Measurements from ENCODE around the gene FBXL17.

Gene FBXL17

DNA sequence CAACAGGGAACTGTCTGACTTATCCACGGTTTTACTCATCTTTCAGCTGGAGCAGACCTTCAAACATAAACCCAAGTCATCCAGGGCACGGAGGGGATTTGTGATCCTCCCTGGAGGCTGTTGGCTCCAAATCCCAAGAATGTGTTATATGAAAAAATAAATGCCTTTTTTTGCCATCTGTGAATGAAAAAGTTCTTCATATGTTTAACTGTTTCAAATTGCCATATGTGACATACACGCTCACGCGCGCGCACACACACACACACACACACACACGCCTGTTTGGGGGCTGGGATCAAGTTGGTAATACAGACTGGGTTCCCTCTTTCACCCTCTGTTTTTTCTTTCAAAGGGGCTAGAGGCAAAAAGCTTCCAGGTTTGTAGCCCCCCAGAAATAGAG is 546.8 kb downstream of the FBXL17 start:
- DNase-seq = no peak

DNA sequence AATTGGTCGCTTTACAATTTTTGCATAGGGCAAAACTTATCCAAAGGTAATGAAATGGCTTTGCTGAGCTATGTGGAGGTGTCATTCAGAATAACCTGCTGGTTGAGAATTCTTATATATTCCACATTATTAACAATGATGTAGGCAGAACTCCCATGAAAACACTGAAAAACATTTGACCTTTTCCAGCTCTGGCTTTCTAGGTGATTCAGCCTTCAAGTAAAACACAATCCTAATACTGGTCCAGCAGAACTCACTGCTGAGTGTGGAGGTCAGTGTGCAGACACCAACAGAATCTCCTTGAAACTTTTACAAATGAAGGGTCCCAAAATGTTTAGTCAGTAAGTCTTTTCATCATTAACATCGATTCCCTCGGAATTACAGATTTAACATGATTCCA is 549.2 kb downstream of the FBXL17 start:
- no peak for DNase-seq

DNA sequence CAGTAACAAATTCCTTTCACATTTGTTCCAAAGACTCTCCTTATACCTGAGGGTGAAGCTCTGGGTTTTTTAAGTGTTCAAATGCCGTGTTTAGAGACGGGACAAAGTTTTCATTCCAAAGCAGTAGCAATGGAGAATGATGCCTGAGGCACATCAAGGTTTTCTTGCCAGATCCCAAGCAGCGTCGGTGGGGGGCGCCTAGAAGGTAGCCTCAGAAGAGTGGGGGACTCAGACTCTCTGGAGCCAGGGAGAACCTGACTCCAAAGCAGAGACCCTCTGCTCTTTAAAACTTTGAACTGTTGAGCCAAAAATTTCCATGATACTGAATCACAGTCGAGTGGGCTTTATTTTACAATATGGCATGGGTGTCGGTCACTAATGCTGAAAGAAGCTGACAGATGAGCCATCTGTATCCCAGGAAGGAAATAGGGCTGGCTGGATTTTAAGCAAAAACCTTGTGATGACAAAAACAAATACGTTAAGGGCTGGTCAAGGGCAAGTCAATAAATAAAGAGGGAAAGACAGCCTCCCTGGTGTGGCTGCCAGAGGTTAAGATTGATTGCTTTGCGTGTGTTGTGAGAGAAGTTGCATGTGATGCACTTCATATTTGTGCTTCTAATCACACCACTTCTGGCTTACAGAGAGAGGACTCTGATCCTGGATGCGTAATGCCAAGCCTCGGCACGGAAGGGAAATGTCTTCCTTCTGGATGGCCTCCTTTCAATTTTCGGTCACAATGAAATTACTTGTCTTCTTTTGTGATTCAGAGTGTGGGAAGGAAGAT is 550.1 kb downstream of the FBXL17 start:
- no peak for DNase-seq

DNA sequence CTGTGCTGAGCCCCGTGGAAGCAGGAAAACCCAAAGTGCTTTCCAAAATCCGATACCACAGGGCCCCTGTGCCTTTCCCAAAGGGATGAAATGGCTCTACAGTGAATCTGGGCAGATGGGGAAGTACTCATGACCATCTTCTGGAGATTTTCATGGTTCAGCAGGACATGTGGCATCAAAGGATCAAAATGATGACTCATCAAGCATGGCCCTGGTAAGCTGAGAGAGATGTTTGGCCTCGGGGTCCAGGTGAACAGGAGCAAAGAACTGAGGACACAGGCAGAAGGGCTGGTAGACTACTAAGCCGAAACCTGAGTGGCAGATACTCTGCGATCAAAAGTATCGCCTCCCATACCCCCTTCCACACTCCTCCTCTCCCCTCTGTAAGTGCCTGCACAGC is 551.1 kb downstream of the FBXL17 start:
- DNase-seq = no peak

DNA sequence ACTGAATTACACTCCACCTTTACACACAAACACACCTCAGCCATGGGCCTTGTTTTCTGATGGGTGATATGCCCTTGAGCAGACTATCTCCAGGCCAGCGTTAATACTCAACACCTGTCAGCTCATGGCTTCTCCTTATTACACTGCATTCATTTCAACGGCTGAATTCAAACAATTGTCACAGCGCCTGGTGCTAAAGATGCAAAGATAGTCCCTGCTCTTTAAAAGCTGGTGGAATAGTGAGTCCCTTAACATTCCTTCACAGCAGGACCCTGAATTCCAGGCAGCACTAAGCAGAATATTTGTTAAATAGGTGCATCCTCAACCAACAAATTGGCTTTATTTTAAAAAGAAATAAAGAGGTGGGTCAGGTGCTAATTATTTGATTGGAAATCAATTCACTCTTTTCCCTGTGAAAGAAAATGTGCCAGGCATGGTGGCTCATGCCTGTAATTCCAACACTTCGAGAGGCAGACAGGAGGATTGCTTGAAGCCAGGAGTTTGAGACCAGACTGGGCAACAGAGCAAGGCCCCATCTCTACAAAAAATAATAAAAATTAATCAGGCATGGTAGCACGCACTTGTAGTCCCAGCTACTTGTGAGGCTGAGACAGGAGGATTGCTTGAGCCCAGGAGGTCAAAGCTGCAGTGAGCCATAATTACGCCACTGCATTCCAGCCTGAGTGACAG is 555.4 kb downstream of the FBXL17 start:
- no peak for DNase-seq

DNA sequence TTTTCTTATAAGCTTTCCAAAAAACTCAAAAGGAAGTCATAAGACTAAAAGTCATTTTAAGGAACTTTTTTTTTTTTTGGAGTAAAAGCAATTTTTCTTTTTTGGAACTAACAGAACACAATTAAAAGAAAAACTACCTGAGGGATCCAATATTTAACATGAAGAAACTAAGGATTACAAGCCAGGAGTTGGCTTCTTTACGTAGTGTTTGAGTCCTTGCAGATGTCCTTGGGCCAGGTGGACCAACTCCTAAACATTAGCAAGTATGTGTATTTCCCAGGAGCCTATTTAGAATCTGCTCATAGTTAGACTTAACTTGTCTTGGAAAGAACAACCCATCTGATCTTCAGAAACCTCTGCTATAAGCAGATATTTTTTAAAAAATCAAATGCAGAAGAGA is 557.1 kb downstream of the FBXL17 start:
- DNase-seq = no peak

DNA sequence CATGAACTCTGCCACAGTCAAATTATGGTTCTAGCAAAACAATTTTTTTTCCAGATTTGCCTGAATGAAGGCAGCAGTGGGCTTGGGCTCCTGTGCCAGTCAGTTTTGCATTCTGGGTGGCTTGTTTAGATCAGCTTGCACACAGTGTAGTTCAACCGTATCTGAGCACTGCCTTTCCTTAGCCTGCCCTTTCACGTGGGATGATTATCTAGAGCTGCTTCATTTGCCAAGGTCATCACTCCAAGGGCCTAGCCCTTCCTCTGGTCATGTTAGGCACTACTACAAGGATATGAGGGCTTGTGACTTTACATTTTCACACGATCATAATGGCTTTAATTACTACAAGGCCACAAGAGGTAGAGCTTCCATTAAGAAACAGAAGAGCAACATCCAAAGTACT is 560.6 kb downstream of the FBXL17 start:
- DNase-seq = no peak

DNA sequence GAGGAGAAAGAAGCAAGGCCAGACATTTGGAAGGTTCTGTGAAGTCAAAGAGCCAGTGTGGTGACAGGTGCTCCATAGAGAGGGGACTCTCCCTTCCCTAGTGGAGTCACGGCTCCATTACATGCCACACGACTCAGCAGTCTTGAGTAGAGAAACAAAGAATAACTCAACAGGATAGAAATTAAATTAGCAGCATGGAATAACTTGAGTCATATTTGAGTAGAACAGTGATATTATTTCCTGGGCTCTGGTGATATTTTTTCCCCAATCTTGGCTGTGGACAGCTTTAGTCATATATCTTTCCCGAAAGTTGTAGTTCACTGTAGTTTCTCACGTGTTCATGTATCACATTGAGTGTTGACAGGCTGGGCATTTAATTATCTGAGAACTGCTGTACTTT is 561.5 kb downstream of the FBXL17 start:
- no peak for DNase-seq

DNA sequence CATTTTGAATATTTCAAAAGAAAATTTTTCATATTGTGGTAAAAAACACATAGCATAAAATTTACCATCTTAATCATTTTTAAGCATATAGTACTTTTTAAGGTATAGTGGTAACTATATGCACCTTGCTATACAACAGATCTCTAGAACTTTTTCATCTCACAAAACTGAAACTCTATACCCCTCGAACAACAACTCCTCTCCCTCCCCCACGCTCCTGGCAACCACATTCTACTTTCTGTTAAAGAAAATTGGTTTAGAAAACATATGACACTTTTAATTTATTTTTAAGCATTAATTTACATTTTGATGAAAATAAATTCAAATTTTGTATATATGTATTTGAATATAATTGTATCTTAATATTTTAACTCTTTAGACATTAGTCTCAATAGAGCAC is 563.9 kb downstream of the FBXL17 start:
- DNase-seq = no peak

DNA sequence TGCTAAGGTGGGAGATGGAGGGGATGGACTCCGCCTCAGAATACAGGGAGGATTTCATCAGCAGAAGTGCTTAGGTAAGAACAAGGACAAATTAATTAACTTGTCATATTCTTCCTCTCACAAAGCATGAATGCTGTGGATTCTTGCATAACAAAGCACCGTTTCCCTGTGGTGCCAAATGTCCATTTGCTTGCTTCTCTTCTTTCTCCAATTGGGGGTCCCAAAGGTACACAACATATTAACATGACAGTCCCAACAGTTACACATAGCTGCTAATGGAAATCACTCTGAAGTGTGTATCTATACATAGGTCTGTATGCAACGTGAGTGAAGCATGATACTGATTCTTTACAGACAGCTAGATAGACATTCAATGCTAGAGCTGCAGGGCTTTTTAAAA is 564.5 kb downstream of the FBXL17 start:
- no peak for DNase-seq

DNA sequence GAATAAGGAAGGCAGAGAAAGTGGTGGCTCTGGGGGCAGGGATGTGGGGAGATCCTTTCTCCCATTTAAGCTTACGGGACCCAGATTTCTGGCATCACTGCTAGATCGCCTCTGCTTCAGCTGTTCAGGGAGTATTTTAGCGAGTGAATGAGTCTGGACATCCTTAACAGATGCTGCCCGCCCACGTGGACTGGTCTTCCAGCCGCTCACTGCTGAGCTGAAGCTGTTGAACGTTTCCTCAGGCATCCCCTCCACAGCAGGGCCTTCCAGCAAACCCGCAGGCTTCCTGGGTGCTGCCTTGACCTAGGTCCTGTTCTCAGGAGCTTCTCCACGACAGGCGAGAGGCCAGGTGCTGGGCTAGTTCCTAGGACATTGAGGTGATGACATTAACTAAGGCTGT is 566.8 kb downstream of the FBXL17 start:
- no peak for DNase-seq

DNA sequence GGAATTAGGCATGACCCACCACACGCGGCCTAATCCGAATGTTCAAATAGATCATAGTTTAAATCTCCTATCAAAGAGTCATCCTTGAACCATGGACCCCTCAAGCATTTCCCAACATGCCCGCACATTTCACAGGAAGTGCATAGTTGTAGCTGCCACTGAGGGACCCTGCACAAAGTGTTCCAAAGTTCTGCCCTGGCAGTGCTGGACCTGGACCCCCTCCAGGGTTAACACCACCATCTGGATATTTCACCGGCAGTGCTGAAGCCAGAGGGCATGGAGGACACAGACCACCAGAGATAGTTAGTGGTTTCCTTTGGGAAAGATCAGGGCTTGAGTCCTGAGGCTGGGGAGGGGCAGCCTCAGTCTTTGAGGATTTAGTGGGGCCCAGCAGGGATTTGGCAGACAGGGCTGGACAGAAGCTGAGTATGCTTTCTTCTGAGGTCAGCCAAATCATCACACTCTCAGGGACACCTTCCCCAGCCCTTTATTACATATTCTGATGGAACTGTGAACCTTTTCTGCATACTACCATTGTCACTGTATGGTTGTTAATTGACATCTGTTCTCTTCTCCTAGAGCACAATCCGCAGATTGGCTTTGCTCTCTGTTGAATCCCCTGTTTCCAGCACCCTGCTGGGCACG is 567.6 kb downstream of the FBXL17 start:
- no peak for DNase-seq

DNA sequence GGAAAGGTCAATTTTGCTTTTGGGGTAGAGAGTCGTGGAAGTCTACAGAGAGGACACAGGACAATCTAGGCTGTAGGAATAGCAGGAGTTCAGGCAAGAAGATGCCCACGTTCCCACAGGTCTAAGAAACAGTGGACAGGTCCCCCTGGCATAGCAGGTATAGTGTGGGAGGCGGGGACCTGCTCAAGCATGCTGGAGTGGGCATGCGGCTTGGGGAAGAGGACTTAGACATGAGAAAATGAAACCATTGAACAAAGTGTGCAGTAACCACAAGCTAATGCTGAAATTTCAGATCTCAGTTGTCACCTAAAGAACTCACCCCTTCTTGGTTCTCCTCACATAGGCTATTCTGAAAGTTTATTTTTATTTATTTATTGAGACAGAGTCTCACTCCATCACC is 568.3 kb downstream of the FBXL17 start:
- no peak for DNase-seq

DNA sequence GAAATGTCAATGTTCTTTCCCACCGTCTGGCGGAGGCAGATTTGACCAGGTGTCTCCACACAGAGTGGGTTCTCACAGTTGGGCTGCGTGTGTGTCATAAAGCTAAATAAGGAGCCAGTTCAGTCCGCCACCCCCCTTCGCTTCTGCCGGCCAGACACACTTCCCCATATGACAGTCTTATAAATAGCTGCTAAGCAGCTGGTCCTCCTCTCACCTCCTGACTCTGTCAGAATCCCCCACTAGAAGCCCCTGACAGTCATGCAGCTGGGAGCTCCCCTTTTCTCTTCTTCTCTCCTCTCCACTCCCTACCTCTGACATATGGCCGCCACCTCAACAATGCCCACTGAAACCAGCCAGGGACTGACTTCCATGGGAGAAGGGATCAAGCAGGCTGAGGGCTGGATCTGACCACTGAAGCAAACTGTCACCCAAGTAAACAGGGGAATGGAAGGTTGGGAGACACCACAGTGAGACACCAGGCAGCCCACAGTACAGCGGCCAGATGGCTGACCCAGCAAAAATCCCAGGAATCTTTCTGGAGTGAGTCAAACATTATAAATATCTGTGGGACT is 569.2 kb downstream of the FBXL17 start:
- DNase-seq = no peak

DNA sequence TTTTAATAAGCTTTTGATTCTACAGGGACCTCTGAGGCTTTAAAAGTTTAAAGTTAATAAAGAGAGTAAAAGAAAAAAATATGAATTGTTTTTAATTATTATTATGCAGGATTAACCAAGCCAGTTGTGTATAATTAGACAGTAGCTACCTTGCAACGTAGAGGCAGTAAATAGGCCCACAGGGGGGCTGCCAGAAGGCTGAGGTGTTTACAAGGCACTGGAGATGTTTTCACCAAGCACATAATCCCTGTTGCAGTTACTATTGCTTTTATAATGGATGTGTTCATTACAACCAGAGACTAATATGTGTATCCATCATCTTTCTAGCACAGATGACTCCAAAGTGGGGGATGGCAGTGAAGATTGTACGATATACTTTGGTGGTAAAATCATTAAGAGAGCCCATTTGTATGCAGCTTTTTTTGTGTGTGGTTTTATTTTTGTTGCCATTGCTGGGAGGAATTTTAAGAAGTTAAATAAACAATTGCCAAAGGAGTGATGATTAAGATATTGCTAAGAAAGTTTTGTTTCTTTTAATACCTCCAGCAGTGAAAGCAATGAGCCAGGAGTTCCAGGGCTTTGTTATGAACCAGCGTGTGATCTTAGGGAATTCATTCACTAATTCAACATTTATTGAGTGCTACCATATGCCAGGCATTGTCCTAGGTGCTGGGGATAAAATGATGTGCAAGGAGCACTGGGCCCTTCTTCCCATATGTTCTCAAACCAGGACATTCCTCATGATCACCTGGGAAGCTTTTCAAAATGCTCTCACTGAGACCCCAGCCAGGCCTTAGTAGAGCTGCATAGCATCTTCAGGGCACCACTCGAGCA is 572.5 kb downstream of the FBXL17 start:
- DNase-seq = no peak
